DOHH2 (cell line): ENCODE data around the gene OSBPL3.

ENCODE experiments used
- H3F3A ChIP-seq: fragments of 200-600 bp; sonication (generic), shearing (Covaris generic); 2 replicates; pipeline ENCODE4 v1.6.0; 2016; ENCODE audit warnings: antibody characterized with exemption, mild to moderate bottlenecking; ENCODE audit not compliant: control insufficient read depth, insufficient read depth
- H3K27ac ChIP-seq: fragments of 200-600 bp; sonication (generic); 2 replicates; pipeline ENCODE4 v1.5.1; 2014; ENCODE audit warnings: low read depth, mild to moderate bottlenecking, low read length, moderate library complexity
- H3K27me3 ChIP-seq: fragments of 200-600 bp; sonication (generic); 2 replicates; pipeline ENCODE4 v1.6.1; 2014; ENCODE audit warnings: mild to moderate bottlenecking, low read length, mixed read lengths; ENCODE audit not compliant: control insufficient read depth
- H3K36me3 ChIP-seq: fragments of 200-600 bp; sonication (generic); 2 replicates; pipeline ENCODE4 v1.6.1; 2014; ENCODE audit warnings: mild to moderate bottlenecking, low read length, moderate library complexity, mixed read lengths; ENCODE audit not compliant: control insufficient read depth
- H3K4me1 ChIP-seq: fragments of 200-600 bp; sonication (generic); 2 replicates; pipeline ENCODE4 v1.6.1; 2014; ENCODE audit warnings: mild to moderate bottlenecking, low read length, mixed read lengths; ENCODE audit not compliant: control insufficient read depth
- H3K4me2 ChIP-seq: fragments of 200-600 bp; sonication (generic); 2 replicates; pipeline ENCODE4 v1.6.0; 2014; ENCODE audit warnings: mild to moderate bottlenecking, low read length, moderate library complexity
- H3K4me3 ChIP-seq: fragments of 200-600 bp; sonication (generic); 2 replicates; pipeline ENCODE4 v1.5.1; 2014; ENCODE audit warnings: mild to moderate bottlenecking, low read length, mixed read lengths
- H3K79me2 ChIP-seq: fragments of 200-600 bp; sonication (generic); 2 replicates; pipeline ENCODE4 v1.6.1; 2014; ENCODE audit warnings: mild to moderate bottlenecking, low read length, mixed read lengths; ENCODE audit not compliant: control insufficient read depth
- H3K9me2 ChIP-seq: fragments of 200-600 bp; sonication (generic); replicated peaks from 2 replicates; pipeline ENCODE4 v1.6.1; 2014; ENCODE audit warnings: mild to moderate bottlenecking, low read length, mixed read lengths; ENCODE audit not compliant: control insufficient read depth
- H3K9me3 ChIP-seq: fragments of 200-600 bp; sonication (generic); 2 replicates; pipeline ENCODE4 v1.6.1; 2014; ENCODE audit warnings: antibody characterized with exemption, low read length, mixed read lengths; ENCODE audit not compliant: control insufficient read depth, insufficient read depth
- H4K20me1 ChIP-seq: fragments of 200-600 bp; sonication (generic); 2 replicates; pipeline ENCODE4 v1.6.0; 2014; ENCODE audit warnings: low read depth, mild to moderate bottlenecking, antibody characterized with exemption, low read length, moderate library complexity; ENCODE audit not compliant: control insufficient read depth, insufficient read depth
- CTCF ChIP-seq: fragments of 200-600 bp; sonication (generic); IDR thresholded peaks from one replicate; pipeline ENCODE4 v1.5.1; 2014; ENCODE audit warnings: antibody characterized with exemption, mild to moderate bottlenecking, low read depth, low read length; ENCODE audit not compliant: poor library complexity, severe bottlenecking
- EZH2phosphoT487 ChIP-seq: fragments of 200-600 bp; sonication (generic); IDR thresholded peaks from 2 replicates; pipeline ENCODE4 v1.6.1; 2017; ENCODE audit warnings: borderline replicate concordance, mild to moderate bottlenecking, antibody characterized with exemption, low read length, moderate library complexity, mixed read lengths

The OSBPL3 gene

DNA sequence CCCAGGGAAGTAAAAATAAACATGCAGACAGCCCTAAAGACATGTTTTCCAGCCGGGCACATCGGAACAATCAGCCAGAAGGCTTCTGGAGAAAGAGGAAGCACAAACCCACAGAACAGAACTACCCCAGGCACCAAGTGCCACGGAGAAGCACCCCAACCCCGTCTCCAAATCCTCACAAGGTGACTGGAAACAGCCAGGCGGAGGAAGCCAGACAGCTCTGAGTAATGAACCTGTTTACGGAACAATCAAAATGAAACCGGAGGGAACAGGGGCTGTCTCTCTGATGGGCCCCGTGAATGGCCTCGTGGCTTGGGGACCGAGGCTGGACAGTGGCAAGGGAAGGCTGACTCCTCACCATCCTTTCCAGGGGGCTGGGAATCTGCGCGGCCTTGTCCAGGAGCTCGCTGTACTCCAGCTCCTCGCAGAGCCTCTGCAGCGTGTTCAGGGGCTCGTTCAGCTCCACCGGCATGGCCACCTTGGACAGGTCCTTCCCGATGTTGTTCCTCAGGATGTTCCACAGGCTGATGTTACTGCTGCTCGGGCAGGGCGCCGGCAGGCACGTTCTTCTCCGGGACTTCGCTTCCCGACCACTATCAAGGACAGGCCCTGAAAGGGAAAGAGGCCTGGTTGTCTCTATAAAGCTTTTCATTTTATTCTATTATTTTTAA lies 145.7 kb downstream of the OSBPL3 start:
- Histone ChIP-seq H3K27me3 (no peaks in the 10 kb centered on the region), H3K4me1 (peaks cover 99% of the 10 kb centered on the region), H3K79me2 (peaks cover 45% of the 10 kb centered on the region), H3K36me3 (peaks cover 76% of the 10 kb centered on the region), H3K9me3 (no peaks in the 10 kb centered on the region), H3K4me3 (peak overlapping the region; percentile 70), H3F3A (peaks cover 69% of the 10 kb centered on the region), H4K20me1 (no peaks in the 10 kb centered on the region), H3K27ac (peak overlapping the region; percentile 99), H3K9me2 (no peaks in the 10 kb centered on the region), H3K4me2 (peak overlapping the region; percentile 76)
- TF ChIP-seq EZH2phosphoT487 (no peak), CTCF (no peak)

- Histone ChIP-seq H3K36me3 (peaks cover 76% of the 10 kb centered on the region), H4K20me1 (no peaks in the 10 kb centered on the region), H3K9me2 (no peaks in the 10 kb centered on the region), H3K4me1 (peaks cover 99% of the 10 kb centered on the region), H3K79me2 (peaks cover 46% of the 10 kb centered on the region), H3K4me2 (peak overlapping the region; percentile 76), H3K27ac (peak overlapping the region; percentile 99), H3K9me3 (no peaks in the 10 kb centered on the region), H3F3A (peaks cover 69% of the 10 kb centered on the region), H3K4me3 (peak overlapping the region; percentile 70), H3K27me3 (no peaks in the 10 kb centered on the region)
- TF ChIP-seq EZH2phosphoT487 (no peak), CTCF (no peak)
Observed at GRCh38 chr7:24833549-24833948, 146.4 kb downstream of the OSBPL3 start.

DNA sequence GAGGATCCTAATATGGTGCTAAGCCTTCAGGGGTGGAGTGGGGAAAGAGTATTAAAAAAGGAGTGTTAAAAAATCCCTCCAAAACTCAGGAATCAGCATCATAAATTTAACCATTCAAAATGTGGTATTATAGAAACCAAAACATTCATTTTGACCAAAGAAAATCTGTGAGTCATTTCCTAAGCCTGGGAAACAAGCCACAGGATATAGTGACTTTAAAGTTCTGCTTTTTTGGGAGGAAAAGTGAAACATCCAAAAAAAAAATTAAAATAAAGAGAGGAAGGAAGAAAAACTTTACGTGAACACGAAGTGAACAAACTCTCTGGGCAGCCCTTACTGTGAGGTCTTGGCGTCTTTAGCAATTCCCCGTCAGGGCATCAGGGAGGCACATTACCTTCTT lies 148.7 kb downstream of the OSBPL3 start:
- H3K27me3 ChIP-seq: no peaks in the 10 kb centered on the region
- H3K27ac ChIP-seq: peak overlapping the region; percentile 99
- no peaks in the 10 kb centered on the region for H3K9me2 ChIP-seq
- H3K36me3 ChIP-seq: peaks cover 85% of the 10 kb centered on the region
- H3K4me3 ChIP-seq: peak overlapping the region; percentile 44
- peak overlapping the region; percentile 81 for H3K4me2 ChIP-seq
- H3K4me1 ChIP-seq: peaks cover 99% of the 10 kb centered on the region
- peaks cover 49% of the 10 kb centered on the region for H3F3A ChIP-seq
- H3K79me2 ChIP-seq: peaks cover 50% of the 10 kb centered on the region
- H3K9me3 ChIP-seq: no peaks in the 10 kb centered on the region
- H4K20me1 ChIP-seq: no peaks in the 10 kb centered on the region
- no peak for TF ChIP-seq EZH2phosphoT487
- TF ChIP-seq CTCF: no peak
